Urinary bladder (tissue), 4 donors: ENCODE measurements around the gene TIMM50. TPM values are rescaled to one million over a fixed set of nuclear protein-coding genes. Genes with fewer than 3 reads are reported as not detected.

ENCODE experiments used
- DNase-seq: peaks from one replicate; pipeline ENCODE4 v3.0.0-alpha.2; 2015; ENCODE audit errors: extremely low spot score
- H3K27ac ChIP-seq: one replicate; pipeline ENCODE4 v1.5.1; 2013; ENCODE audit warnings: low read depth, mild to moderate bottlenecking, moderate library complexity
- H3K36me3 ChIP-seq: one replicate; pipeline ENCODE4 v1.6.1; 2013; ENCODE audit warnings: mild to moderate bottlenecking, moderate library complexity; ENCODE audit not compliant: insufficient read depth
- H3K4me1 ChIP-seq: one replicate; pipeline ENCODE4 v1.6.1; 2013; ENCODE audit warnings: mild to moderate bottlenecking, moderate library complexity; ENCODE audit not compliant: insufficient read depth
- H3K4me3 ChIP-seq: one replicate; pipeline ENCODE4 v1.5.1; 2013; ENCODE audit warnings: low read depth, low read length
- WGBS: extraction: QIAGEN DNeasy Blood & Tissue Kit; methylation state at CpG from one replicate; pipeline ENCODE4 v1.1.7; 2013; 5-methylcytosine and 5-hydroxymethylcytosine counted together
- polyA plus RNA-seq: library from polyadenylated mRNA; stranded (reverse); fragments of 200-250 nt; gene quantifications from one replicate; pipeline ENCODE4 v1.2.3, GENCODE V29; 2013
- total RNA-seq: library from RNA; depleted of rRNA; stranded (reverse); fragments of >200 nt; gene quantifications from one replicate; pipeline ENCODE4 v1.2.3, GENCODE V29; 2014
- donor health status: healthy with polysubstance abuse.
- donor health status: healthy.

The TIMM50 gene
- total and polyA plus RNA-seq, 2 donors: 24.0 to 52.1 TPM

DNA sequence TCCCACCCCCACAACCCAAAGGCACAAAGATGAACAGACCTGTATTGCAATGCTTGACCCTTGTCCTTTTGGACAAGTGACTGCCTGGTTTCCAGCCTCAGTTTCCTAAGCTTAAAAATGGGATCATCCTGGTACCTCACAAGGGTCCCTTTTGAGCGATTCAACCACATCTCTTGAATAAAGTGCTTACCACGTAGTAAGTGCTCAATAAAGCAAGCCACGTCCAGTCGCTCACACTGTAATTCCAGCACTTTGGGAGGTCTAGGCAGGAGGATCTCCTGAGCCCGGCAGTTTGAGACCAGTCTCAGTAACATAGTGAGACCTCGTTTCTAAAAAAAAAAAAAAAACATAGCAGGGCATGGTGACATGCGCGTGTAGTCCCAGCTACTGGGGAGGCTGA lies 19.3 kb downstream of the TIMM50 start:
- no peak for DNase-seq

DNA sequence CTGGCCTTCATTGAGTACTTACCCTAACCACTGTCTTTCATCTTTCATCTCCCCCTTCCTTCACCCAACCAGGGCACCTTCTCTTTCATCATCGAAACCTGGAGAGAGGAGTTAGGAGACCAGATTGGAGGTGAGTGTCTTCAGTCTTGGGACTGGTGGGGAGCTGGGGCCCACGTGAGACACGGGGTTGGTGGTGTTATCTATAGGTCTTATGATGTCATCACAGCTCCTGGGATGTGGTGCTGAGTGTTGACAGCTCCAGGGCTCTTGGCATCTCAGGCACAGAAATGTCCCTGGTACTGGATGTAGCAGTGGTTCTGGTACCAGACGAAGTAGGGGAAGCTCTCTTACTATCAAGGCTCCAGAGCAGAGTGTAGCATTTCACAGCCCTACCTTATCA lies 19.9 kb downstream of the TIMM50 start:
- Histone ChIP-seq H3K4me1 (no peaks in the 10 kb centered on the region), H3K4me3 (no peak overlapping the region), H3K36me3 (no peaks in the 10 kb centered on the region), H3K27ac (no peak overlapping the region)
- no peak for DNase-seq
- 42% methylated on average over 4 of the region's 4 CpGs for WGBS

More for the DNA sequence above, 19.3 kb downstream of the TIMM50 start:
- 83% methylated on average over 8 of the region's 8 CpGs for WGBS
- H3K36me3 ChIP-seq: no peaks in the 10 kb centered on the region
- no peak overlapping the region for H3K4me3 ChIP-seq
- H3K4me1 ChIP-seq: no peaks in the 10 kb centered on the region
- H3K27ac ChIP-seq: no peak overlapping the region

DNA sequence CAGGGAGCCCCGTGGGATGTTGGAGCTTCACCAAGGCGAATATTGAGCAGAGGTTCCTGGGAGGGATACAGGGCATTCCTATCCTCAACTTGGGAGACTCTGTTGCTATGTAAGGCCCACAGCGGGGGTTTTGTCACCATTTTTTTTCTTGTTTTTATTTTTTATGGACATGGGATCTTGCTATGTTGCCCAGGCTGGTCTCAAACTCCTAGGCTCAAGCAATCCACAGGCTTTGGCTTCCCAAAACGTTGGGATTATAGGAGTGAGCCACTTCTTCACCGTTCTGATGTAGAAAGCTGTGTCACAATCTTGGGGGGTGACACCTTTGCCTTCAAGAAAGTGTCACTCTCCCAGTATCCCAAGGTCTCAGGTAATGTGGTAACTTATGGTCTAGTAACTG lies 20.7 kb downstream of the TIMM50 start:
- Histone ChIP-seq H3K36me3 (no peaks in the 10 kb centered on the region), H3K27ac (no peak overlapping the region), H3K4me1 (no peaks in the 10 kb centered on the region), H3K4me3 (no peak overlapping the region)
- 76% methylated on average over 5 of the region's 5 CpGs for WGBS
- no peak for DNase-seq

DNA sequence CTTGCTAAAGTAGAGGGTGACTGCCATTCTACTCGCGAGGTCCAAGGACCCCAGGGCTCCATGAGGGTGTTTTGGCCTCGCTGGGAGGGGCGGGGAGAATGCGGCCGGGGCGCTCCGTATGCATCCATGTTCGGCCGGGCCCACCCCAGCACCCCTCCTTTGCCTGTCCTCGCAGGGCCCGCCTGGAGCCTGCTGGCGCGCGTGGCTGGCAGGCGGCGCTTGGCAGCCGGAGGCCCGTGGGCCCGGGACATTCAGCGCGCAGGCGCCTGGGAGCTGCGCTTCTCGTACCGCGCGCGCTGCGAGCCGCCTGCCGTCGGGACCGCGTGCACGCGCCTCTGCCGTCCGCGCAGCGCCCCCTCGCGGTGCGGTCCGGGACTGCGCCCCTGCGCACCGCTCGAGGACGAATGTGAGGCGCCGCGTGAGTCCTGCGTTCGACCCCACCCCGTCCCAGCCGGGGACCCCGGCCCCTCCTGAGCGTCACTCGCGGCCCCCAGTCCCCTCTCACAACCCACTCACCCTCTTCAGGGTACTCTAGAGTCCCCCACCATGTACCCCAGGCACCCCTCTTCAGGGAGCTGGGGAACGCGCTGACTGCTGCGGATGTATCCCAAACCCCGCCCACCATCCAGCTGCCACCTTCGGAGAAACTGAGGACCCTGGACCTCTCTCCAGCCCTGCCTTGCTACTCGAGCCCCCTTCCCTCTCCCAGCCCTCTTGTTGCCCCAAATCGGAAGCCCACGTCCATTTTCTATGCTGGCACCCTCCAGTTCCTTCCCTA lies 22.2 kb downstream of the TIMM50 start:
- WGBS: 12% methylated on average over 69 of the region's 69 CpGs
- DNase-seq: no peak

DNA sequence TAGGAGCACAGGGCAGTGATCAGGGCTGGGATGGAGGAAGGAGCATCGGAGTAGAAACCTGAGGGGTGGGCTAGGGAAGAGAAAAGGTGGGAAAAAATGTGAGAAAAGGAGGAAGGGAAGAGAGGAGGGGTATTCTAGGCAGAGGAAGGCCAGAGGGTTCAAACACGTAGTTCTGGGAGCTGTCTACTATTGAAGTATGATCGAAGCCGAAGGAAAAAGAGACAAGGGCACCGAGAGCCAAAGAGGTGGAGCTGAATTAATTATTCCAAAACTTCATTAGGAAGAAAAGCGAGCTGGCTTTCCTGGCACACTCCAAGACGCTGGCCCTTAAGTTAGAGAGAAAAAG lies 25.9 kb downstream of the TIMM50 start:
- 55% methylated on average over 7 of the region's 7 CpGs for WGBS
- DNase-seq: no peak
- H3K27ac ChIP-seq: no peak overlapping the region

More for the DNA sequence above, 22.2 kb downstream of the TIMM50 start:
- H3K4me1 ChIP-seq: no peaks in the 10 kb centered on the region
- H3K36me3 ChIP-seq: no peaks in the 10 kb centered on the region
- no peak overlapping the region for H3K27ac ChIP-seq
- no peak overlapping the region for H3K4me3 ChIP-seq

DNA sequence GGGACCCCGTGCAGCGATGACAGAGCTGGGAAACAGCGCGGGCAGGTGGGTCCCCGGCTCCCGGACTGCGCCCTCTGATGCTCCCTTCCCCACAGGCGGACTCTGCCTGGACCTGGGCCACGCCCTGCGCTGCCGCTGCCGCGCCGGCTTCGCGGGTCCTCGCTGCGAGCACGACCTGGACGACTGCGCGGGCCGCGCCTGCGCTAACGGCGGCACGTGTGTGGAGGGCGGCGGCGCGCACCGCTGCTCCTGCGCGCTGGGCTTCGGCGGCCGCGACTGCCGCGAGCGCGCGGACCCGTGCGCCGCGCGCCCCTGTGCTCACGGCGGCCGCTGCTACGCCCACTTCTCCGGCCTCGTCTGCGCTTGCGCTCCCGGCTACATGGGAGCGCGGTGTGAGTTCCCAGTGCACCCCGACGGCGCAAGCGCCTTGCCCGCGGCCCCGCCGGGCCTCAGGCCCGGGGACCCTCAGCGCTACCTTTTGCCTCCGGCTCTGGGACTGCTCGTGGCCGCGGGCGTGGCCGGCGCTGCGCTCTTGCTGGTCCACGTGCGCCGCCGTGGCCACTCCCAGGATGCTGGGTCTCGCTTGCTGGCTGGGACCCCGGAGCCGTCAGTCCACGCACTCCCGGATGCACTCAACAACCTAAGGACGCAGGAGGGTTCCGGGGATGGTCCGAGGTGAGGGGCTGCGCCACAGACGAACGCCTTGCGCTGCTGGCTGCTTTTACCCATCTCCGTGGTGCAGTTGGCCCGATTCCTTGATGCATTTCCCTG lies 26.5 kb downstream of the TIMM50 start:
- Histone ChIP-seq H3K36me3 (no peaks in the 10 kb centered on the region), H3K4me1 (no peaks in the 10 kb centered on the region), H3K4me3 (peak overlapping the region; percentile 39), H3K27ac (no peak overlapping the region)
- no peak for DNase-seq
- WGBS: 2% methylated on average over 96 of the region's 96 CpGs

More for the DNA sequence above, 25.9 kb downstream of the TIMM50 start:
- H3K36me3 ChIP-seq: no peaks in the 10 kb centered on the region
- no peaks in the 10 kb centered on the region for H3K4me1 ChIP-seq
- no peak overlapping the region for H3K4me3 ChIP-seq

DNA sequence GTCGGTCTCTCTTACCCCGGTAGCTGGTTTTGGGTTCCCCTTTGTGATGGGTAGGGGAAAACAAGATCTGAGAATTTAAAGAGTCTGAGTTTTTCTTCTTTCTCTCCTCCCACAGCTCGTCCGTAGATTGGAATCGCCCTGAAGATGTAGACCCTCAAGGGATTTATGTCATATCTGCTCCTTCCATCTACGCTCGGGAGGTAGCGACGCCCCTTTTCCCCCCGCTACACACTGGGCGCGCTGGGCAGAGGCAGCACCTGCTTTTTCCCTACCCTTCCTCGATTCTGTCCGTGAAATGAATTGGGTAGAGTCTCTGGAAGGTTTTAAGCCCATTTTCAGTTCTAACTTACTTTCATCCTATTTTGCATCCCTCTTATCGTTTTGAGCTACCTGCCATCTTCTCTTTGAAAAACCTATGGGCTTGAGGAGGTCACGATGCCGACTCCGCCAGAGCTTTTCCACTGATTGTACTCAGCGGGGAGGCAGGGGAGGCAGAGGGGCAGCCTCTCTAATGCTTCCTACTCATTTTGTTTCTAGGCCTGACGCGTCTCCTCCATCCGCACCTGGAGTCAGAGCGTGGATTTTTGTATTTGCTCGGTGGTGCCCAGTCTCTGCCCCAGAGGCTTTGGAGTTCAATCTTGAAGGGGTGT lies 27.2 kb downstream of the TIMM50 start:
- H3K4me1 ChIP-seq: no peaks in the 10 kb centered on the region
- WGBS: 33% methylated on average over 24 of the region's 24 CpGs
- H3K36me3 ChIP-seq: no peaks in the 10 kb centered on the region
- no peak overlapping the region for H3K27ac ChIP-seq
- DNase-seq: no peak
- no peak overlapping the region for H3K4me3 ChIP-seq

DNA sequence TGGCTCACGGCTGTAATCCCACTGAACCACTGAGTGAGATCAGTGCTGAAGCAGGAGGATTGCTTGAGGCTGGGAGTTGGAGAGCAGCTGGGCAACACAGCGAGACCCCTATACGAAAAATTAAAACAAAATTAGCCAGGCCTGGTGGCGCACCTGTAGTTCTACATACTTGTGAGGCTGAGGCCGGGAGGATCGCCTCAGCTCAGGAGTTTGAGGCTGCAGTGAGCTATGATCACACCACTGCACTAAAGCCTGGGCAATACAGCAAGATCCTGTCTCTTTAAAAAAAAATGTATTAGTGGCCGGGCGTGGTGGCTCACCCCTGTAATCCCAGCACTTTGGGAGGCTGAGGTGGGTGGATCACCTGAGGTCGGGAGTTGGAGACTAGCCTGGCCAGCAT lies 28.0 kb downstream of the TIMM50 start:
- 89% methylated on average over 9 of the region's 9 CpGs for WGBS
- no peak overlapping the region for H3K27ac ChIP-seq
- no peak overlapping the region for H3K4me3 ChIP-seq
- no peak for DNase-seq
- no peaks in the 10 kb centered on the region for H3K4me1 ChIP-seq
- H3K36me3 ChIP-seq: no peaks in the 10 kb centered on the region

DNA sequence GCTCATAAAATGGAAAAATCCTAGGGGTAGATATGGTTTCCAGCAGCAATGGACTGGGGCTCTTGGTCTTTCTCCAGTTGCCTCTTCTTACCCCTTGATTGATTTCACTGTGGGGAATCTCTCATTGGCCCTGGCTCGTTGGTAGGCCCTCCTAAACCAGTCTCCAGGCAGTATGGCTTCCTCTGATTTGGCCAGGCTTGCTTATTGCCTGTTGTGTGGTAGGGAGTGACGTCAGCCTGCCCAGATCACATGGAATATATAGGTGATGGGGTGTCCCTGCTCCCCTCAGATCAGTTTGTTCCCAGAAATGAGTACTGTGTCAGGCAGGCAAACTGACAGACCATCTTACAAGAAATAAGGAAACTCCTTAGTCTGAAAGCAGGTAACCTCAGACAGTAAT lies 28.6 kb downstream of the TIMM50 start:
- no peak for DNase-seq
- H3K36me3 ChIP-seq: no peaks in the 10 kb centered on the region
- H3K27ac ChIP-seq: no peak overlapping the region
- 59% methylated on average over 2 of the region's 2 CpGs for WGBS
- no peaks in the 10 kb centered on the region for H3K4me1 ChIP-seq
- H3K4me3 ChIP-seq: no peak overlapping the region

DNA sequence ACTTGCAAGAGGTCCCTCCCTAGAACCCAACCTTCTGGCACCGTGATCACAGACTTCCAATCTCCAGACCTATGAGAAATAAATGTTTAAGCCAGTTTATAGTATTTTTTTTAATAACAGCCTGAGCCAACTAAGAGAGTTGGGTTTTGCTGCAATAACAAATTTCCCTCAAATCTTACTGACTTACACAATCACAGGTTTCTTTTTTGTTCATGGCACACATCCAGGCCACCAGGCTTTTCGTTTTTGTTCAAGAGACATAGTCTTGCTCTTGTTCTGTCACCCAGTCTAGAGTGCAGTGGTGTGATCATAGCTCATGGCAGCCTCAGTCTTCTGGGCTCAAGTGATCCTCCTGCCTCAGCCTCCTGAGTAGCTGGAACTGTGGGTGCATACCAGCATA lies 32.4 kb downstream of the TIMM50 start:
- WGBS: 57% methylated on average over 2 of the region's 2 CpGs
- DNase-seq: no peak
- H3K4me1 ChIP-seq: peaks cover 2% of the 10 kb centered on the region

DNA sequence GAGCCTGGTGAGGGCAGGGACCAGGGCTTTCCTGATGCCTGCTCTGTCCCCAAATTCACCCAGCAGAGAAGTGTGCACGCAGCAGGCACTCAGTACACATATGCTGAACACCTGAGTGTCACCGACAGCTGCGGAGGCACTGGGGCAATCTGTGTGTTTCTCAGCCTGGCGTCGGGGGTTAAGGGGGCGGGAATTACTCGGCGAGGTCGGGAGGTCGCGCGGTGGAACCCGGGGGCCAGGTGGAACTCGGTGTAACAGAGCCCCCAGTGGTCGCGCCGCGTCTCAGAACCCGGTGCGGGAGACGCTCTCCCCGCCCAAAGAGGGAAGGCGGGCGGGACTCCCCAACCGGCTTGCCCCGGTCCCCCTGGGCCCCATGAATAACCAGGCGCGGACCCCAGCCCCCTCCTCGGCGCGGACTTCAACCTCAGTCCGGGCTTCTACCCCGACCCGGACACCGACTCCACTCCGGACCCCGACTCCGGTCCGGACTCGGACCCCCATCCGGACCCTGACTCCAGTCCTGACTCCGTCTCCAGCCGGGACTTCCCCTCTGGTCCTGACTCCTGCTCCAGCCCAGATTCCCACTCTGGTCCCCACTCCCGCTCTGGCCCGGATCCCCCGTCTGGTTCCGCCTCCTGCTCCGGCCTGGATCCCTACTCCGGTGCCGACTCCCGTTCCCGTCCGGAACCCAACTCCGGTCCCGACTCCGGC lies 34.4 kb downstream of the TIMM50 start, which contains the start of gene SELENOV:
Gene SELENOV, plus strand, starts transcription at position 300 of the 711 bp plus-strand sequence. Its CDS starts 74 bp downstream, at position 374.
- H3K27ac ChIP-seq: no peak within 1 kb of the TSS
- H3K4me3 ChIP-seq: peak within 1 kb of the TSS; percentile 12
- no peak for DNase-seq
- under 1% methylated on average over 56 of the region's 56 CpGs for WGBS
- no peaks in the 10 kb centered on the region for H3K36me3 ChIP-seq
- H3K4me1 ChIP-seq: peaks cover 2% of the 10 kb centered on the region

More for the DNA sequence above, 32.4 kb downstream of the TIMM50 start:
- H3K36me3 ChIP-seq: no peaks in the 10 kb centered on the region
- H3K27ac ChIP-seq: no peak overlapping the region
- H3K4me3 ChIP-seq: no peak overlapping the region

DNA sequence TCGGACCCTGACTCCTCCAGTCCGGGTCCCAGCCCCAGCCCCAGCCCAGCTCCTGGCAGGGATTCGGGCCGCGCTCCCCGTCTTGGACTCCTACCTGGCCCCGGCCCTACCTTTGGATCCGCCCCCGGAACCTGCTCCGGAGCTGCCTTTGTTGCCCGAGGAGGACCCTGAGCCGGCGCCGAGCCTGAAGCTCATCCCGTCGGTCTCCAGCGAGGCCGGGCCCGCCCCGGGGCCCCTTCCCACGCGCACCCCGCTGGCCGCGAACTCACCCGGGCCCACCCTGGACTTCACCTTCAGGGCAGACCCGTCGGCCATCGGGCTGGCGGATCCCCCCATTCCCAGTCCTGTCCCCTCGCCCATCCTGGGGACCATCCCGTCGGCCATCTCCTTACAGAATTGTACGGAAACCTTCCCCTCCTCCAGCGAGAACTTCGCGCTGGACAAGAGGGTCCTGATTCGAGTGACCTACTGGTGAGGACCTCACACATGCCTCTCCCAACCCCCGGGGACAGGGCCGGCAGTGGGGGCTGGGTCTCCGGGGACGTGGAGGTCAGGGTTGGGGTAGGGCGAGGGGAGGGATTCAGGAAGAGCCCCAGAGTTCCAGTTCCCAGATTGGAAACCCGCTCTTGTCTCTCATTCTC lies 35.0 kb downstream of the TIMM50 start:
- WGBS: 1% methylated on average over 44 of the region's 44 CpGs
- Histone ChIP-seq H3K4me1 (peaks cover 2% of the 10 kb centered on the region), H3K36me3 (no peaks in the 10 kb centered on the region), H3K27ac (no peak overlapping the region), H3K4me3 (peak overlapping the region; percentile 12)
- no peak for DNase-seq

DNA sequence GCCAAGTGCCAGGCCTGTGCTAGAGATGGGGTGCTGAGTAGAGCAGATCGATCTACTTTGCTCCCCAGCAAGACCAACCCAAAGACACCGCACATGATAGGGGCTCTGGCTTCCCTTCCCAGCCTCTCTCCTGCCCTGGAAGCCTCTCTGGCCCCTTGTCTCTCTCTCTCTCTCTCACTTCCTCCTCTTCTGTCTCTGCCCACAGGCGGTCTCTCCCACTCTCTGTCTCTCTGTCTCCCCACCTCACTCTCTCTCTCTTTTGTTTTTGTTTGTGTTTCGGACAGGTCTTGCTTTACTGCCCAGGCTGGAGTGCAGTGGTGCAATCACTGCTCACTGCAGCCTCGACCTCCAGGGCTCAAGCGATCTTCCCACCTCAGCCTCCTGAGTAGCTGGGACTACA lies 35.6 kb downstream of the TIMM50 start:
- no peaks in the 10 kb centered on the region for H3K36me3 ChIP-seq
- H3K4me1 ChIP-seq: peaks cover 2% of the 10 kb centered on the region
- H3K27ac ChIP-seq: no peak overlapping the region
- DNase-seq: no peak
- WGBS: 42% methylated on average over 6 of the region's 6 CpGs
- H3K4me3 ChIP-seq: no peak overlapping the region
